ENCODE results near the gene PDCL2. TPM values are rescaled to one million over a fixed set of nuclear protein-coding genes. Genes with fewer than 3 reads are reported as not detected.
A peak's percentile ranks its signal among the peaks of the same experiment; 100 is the strongest.
"Not testable (repeated sequence)": the region's sequence is repeated elsewhere in the genome, so short reads cannot be mapped to it uniquely, and the experiment has no call there.

The PDCL2 gene
- not detected in 2 replicates for total RNA-seq

- no peak within 1 kb of the TSS for H3K27ac Mint-ChIP-seq
- no peaks in the 10 kb centered on the region for H3K4me1 Mint-ChIP-seq (ENCODE audit: low read depth)
- no peaks in the 10 kb centered on the region for H3K36me3 Mint-ChIP-seq (ENCODE audit: low read depth)
- no peak within 1 kb of the TSS for H3K4me3 Mint-ChIP-seq
- peaks cover 3% of the 10 kb centered on the region for H3K9me3 Mint-ChIP-seq
- DNase-seq (ENCODE audit: low spot score): no peak
- intact Hi-C loops (cut with micrococcal nuclease): no loop called here
- H3K27me3 Mint-ChIP-seq (ENCODE audit: insufficient read depth): peaks cover 3% of the 10 kb centered on the region
Measured at GRCh38 chr4:55592014-55592413, at the start of gene PDCL2. TSS of gene PDCL2 (minus strand) at chr4:55592245. CDS start at chr4:55592109, 136 bp downstream.

GRCh38 chr4:55637272-55637820 lies 45.3 kb upstream of the PDCL2 start:
- intact Hi-C loops (cut with micrococcal nuclease): loop anchor here (10.0 kb wide), 1 partner anchor 1533 kb away; the partner anchor contains the start of gene GSX2
- H3K4me1 Mint-ChIP-seq (ENCODE audit: low read depth): peaks cover 10% of the 10 kb centered on the region
- H3K4me3 Mint-ChIP-seq: no peak overlapping the region
- no peaks in the 10 kb centered on the region for H3K9me3 Mint-ChIP-seq
- no peak overlapping the region for H3K27ac Mint-ChIP-seq
- DNase-seq (ENCODE audit: low spot score): no peak
- H3K36me3 Mint-ChIP-seq (ENCODE audit: low read depth): no peaks in the 10 kb centered on the region
- H3K27me3 Mint-ChIP-seq (ENCODE audit: insufficient read depth): peaks cover 51% of the 10 kb centered on the region

GRCh38 chr4:55636656-55636999 lies 44.6 kb upstream of the PDCL2 start:
- intact Hi-C loops (cut with micrococcal nuclease): loop anchor here (10.0 kb wide), 1 partner anchor 1532 kb away; the partner anchor contains the start of gene GSX2
- peak overlapping the region; percentile 42 for H3K4me3 Mint-ChIP-seq
- peaks cover 54% of the 10 kb centered on the region for H3K27me3 Mint-ChIP-seq (ENCODE audit: insufficient read depth)
- H3K27ac Mint-ChIP-seq: no peak overlapping the region
- H3K9me3 Mint-ChIP-seq: no peaks in the 10 kb centered on the region
- no peak for DNase-seq (ENCODE audit: low spot score)
- H3K4me1 Mint-ChIP-seq (ENCODE audit: low read depth): peaks cover 10% of the 10 kb centered on the region
- H3K36me3 Mint-ChIP-seq (ENCODE audit: low read depth): no peaks in the 10 kb centered on the region

- Mint-ChIP-seq H3K27me3 (ENCODE audit: insufficient read depth) (peaks cover 57% of the 10 kb centered on the region), H3K36me3 (ENCODE audit: low read depth) (no peaks in the 10 kb centered on the region), H3K4me3 (peak within 1 kb of the TSS; percentile 43), H3K27ac (no peak within 1 kb of the TSS), H3K4me1 (ENCODE audit: low read depth) (peaks cover 10% of the 10 kb centered on the region), H3K9me3 (no peaks in the 10 kb centered on the region)
- DNase-seq (ENCODE audit: low spot score): no peak
- intact Hi-C loops (cut with micrococcal nuclease): loop anchor here (10.0 kb wide), 1 partner anchor 1531 kb away; the partner anchor contains the start of gene GSX2
Measured at GRCh38 chr4:55635741-55636655, 44.0 kb upstream of the PDCL2 start, which contains the start of gene NMU. TSS of gene NMU (minus strand) at chr4:55636298. CDS start at chr4:55636192, 106 bp downstream.

GRCh38 chr4:55635282-55635681 lies 43.2 kb upstream of the PDCL2 start:
- intact Hi-C loops (cut with micrococcal nuclease): loop anchor here (10.0 kb wide), 1 partner anchor 1530 kb away; the partner anchor contains the start of gene GSX2
- peaks cover 57% of the 10 kb centered on the region for H3K27me3 Mint-ChIP-seq (ENCODE audit: insufficient read depth)
- no peaks in the 10 kb centered on the region for H3K36me3 Mint-ChIP-seq (ENCODE audit: low read depth)

GRCh38 chr4:55634417-55635128 lies 42.5 kb upstream of the PDCL2 start:
- H3K27ac Mint-ChIP-seq: no peak overlapping the region
- no peak overlapping the region for H3K4me3 Mint-ChIP-seq
- no peak for DNase-seq (ENCODE audit: low spot score)
- intact Hi-C loops (cut with micrococcal nuclease): loop anchor here (10.0 kb wide), 1 partner anchor 1530 kb away; the partner anchor contains the start of gene GSX2
- H3K9me3 Mint-ChIP-seq: no peaks in the 10 kb centered on the region
- no peaks in the 10 kb centered on the region for H3K36me3 Mint-ChIP-seq (ENCODE audit: low read depth)
- peaks cover 59% of the 10 kb centered on the region for H3K27me3 Mint-ChIP-seq (ENCODE audit: insufficient read depth)
- H3K4me1 Mint-ChIP-seq (ENCODE audit: low read depth): peaks cover 10% of the 10 kb centered on the region

More at GRCh38 chr4:55635282-55635681, 43.2 kb upstream of the PDCL2 start:
- H3K4me3 Mint-ChIP-seq: no peak overlapping the region
- H3K27ac Mint-ChIP-seq: no peak overlapping the region
- no peaks in the 10 kb centered on the region for H3K9me3 Mint-ChIP-seq
- H3K4me1 Mint-ChIP-seq (ENCODE audit: low read depth): peaks cover 10% of the 10 kb centered on the region
- DNase-seq (ENCODE audit: low spot score): no peak

- peaks cover 10% of the 10 kb centered on the region for H3K4me1 Mint-ChIP-seq (ENCODE audit: low read depth)
Measured at GRCh38 chr4:55633903-55634302, 41.9 kb upstream of the PDCL2 start.

GRCh38 chr4:55625835-55626234 lies 33.8 kb upstream of the PDCL2 start:
- intact Hi-C loops (cut with micrococcal nuclease): no loop called here
- H3K27ac Mint-ChIP-seq: no peak overlapping the region
- H3K27me3 Mint-ChIP-seq (ENCODE audit: insufficient read depth): peaks cover 2% of the 10 kb centered on the region
- H3K9me3 Mint-ChIP-seq: no peaks in the 10 kb centered on the region
- no peak overlapping the region for H3K4me3 Mint-ChIP-seq
- no peak for DNase-seq (ENCODE audit: low spot score)
- H3K4me1 Mint-ChIP-seq (ENCODE audit: low read depth): no peaks in the 10 kb centered on the region
- no peaks in the 10 kb centered on the region for H3K36me3 Mint-ChIP-seq (ENCODE audit: low read depth)

More at GRCh38 chr4:55633903-55634302, 41.9 kb upstream of the PDCL2 start:
- no peaks in the 10 kb centered on the region for H3K36me3 Mint-ChIP-seq (ENCODE audit: low read depth)
- peaks cover 58% of the 10 kb centered on the region for H3K27me3 Mint-ChIP-seq (ENCODE audit: insufficient read depth)
- intact Hi-C loops (cut with micrococcal nuclease): loop anchor here (10.0 kb wide), 1 partner anchor 1529 kb away; the partner anchor contains the start of gene GSX2
- no peaks in the 10 kb centered on the region for H3K9me3 Mint-ChIP-seq
- no peak overlapping the region for H3K27ac Mint-ChIP-seq
- DNase-seq (ENCODE audit: low spot score): no peak
- no peak overlapping the region for H3K4me3 Mint-ChIP-seq

GRCh38 chr4:55624063-55624462 lies 32.0 kb upstream of the PDCL2 start:
- H3K9me3 Mint-ChIP-seq; DNase-seq (ENCODE audit: low spot score): not testable (repeated sequence)

GRCh38 chr4:55618546-55619143 lies 26.6 kb upstream of the PDCL2 start:
- no peak for DNase-seq (ENCODE audit: low spot score)
- Mint-ChIP-seq H3K4me3 (no peak overlapping the region), H3K9me3 (no peaks in the 10 kb centered on the region), H3K27me3 (ENCODE audit: insufficient read depth) (no peaks in the 10 kb centered on the region), H3K27ac (no peak overlapping the region), H3K36me3 (ENCODE audit: low read depth) (no peaks in the 10 kb centered on the region), H3K4me1 (ENCODE audit: low read depth) (no peaks in the 10 kb centered on the region)
- intact Hi-C loops (cut with micrococcal nuclease): no loop called here

More at GRCh38 chr4:55624063-55624462, 32.0 kb upstream of the PDCL2 start:
- H3K27me3 Mint-ChIP-seq (ENCODE audit: insufficient read depth); H3K36me3 Mint-ChIP-seq (ENCODE audit: low read depth); H3K27ac Mint-ChIP-seq; H3K4me1 Mint-ChIP-seq (ENCODE audit: low read depth); H3K4me3 Mint-ChIP-seq; intact Hi-C loops (cut with micrococcal nuclease): not testable (repeated sequence)

- no peak overlapping the region for H3K27ac Mint-ChIP-seq
- H3K4me1 Mint-ChIP-seq (ENCODE audit: low read depth): no peaks in the 10 kb centered on the region
- H3K4me3 Mint-ChIP-seq: no peak overlapping the region
- intact Hi-C loops (cut with micrococcal nuclease): no loop called here
- H3K9me3 Mint-ChIP-seq: no peaks in the 10 kb centered on the region
- DNase-seq (ENCODE audit: low spot score): no peak
- no peaks in the 10 kb centered on the region for H3K36me3 Mint-ChIP-seq (ENCODE audit: low read depth)
- no peaks in the 10 kb centered on the region for H3K27me3 Mint-ChIP-seq (ENCODE audit: insufficient read depth)
Measured at GRCh38 chr4:55617587-55618197, 25.6 kb upstream of the PDCL2 start.

GRCh38 chr4:55615008-55615407 lies 23.0 kb upstream of the PDCL2 start:
- Mint-ChIP-seq H3K9me3 (no peaks in the 10 kb centered on the region), H3K27me3 (ENCODE audit: insufficient read depth) (no peaks in the 10 kb centered on the region), H3K4me3 (no peak overlapping the region), H3K27ac (no peak overlapping the region), H3K36me3 (ENCODE audit: low read depth) (no peaks in the 10 kb centered on the region), H3K4me1 (ENCODE audit: low read depth) (no peaks in the 10 kb centered on the region)
- intact Hi-C loops (cut with micrococcal nuclease): no loop called here
- DNase-seq (ENCODE audit: low spot score): no peak
